Chondrocyte (in vitro differentiated cells): Measurements from ENCODE around the gene CFAP119. TPM values are rescaled to one million over a fixed set of nuclear protein-coding genes. Genes with fewer than 3 reads are reported as not detected.
A peak's percentile ranks its signal among the peaks of the same experiment; 100 is the strongest.

Experiments used
- DNase-seq: peaks from one replicate; pipeline ENCODE4 v3.0.0; 2021; ENCODE audit warnings: mixed read lengths, low spot score
- H3K27ac Mint-ChIP-seq: one replicate; pipeline ENCODE4 v1.8.0; 2021; ENCODE audit warnings: mild to moderate bottlenecking, moderate library complexity, mixed read lengths; ENCODE audit not compliant: unreplicated experiment
- H3K27me3 Mint-ChIP-seq: 2 replicates; pipeline ENCODE4 v1.8.0; 2021; ENCODE audit warnings: low read depth, mixed read lengths
- H3K36me3 Mint-ChIP-seq: 2 replicates; pipeline ENCODE4 v1.8.0; 2021; ENCODE audit warnings: low read depth, mixed read lengths
- H3K4me1 Mint-ChIP-seq: 2 replicates; pipeline ENCODE4 v1.8.0; 2021; ENCODE audit warnings: low read depth, mild to moderate bottlenecking, mixed read lengths
- H3K4me3 Mint-ChIP-seq: one replicate; pipeline ENCODE4 v1.8.0; 2021; ENCODE audit warnings: mild to moderate bottlenecking, moderate library complexity, mixed read lengths; ENCODE audit not compliant: unreplicated experiment
- H3K9me3 Mint-ChIP-seq: 2 replicates; pipeline ENCODE4 v1.8.0; 2021; ENCODE audit warnings: low read depth, mixed read lengths
- CTCF ChIP-seq: fragments of 200-600 bp; sonication (generic); IDR thresholded peaks from 2 replicates; pipeline ENCODE4 v1.5.0; 2021; ENCODE audit warnings: antibody characterized with exemption, mild to moderate bottlenecking, moderate library complexity
- total RNA-seq: library from RNA; stranded (reverse); gene quantifications from 3 replicates; pipeline ENCODE4 v1.2.1, GENCODE V29; 2021

Gene CFAP119
- total RNA-seq, 1 donor from 2014 or later: 6.3 TPM

GRCh38 chr16:30773826-30774225 lies 12.0 kb upstream of the CFAP119 start:
- Mint-ChIP-seq H3K4me3 (no peak overlapping the region), H3K9me3 (no peaks in the 10 kb centered on the region), H3K36me3 (peaks cover 20% of the 10 kb centered on the region), H3K4me1 (peaks cover 35% of the 10 kb centered on the region), H3K27me3 (no peaks in the 10 kb centered on the region), H3K27ac (no peak overlapping the region)
- no peak for TF ChIP-seq CTCF
- no peak for DNase-seq

GRCh38 chr16:30771726-30772125 lies 9.9 kb upstream of the CFAP119 start:
- H3K27me3 Mint-ChIP-seq: no peaks in the 10 kb centered on the region
- TF ChIP-seq CTCF: no peak
- H3K27ac Mint-ChIP-seq: peak overlapping the region; percentile 36
- DNase-seq: no peak
- H3K9me3 Mint-ChIP-seq: no peaks in the 10 kb centered on the region
- H3K4me3 Mint-ChIP-seq: no peak overlapping the region
- H3K36me3 Mint-ChIP-seq: peaks cover 31% of the 10 kb centered on the region
- H3K4me1 Mint-ChIP-seq: peaks cover 20% of the 10 kb centered on the region

GRCh38 chr16:30769379-30770089 lies 7.7 kb upstream of the CFAP119 start:
- H3K4me1 Mint-ChIP-seq: peaks cover 4% of the 10 kb centered on the region
- no peaks in the 10 kb centered on the region for H3K9me3 Mint-ChIP-seq
- H3K4me3 Mint-ChIP-seq: no peak overlapping the region
- TF ChIP-seq CTCF: no peak
- H3K36me3 Mint-ChIP-seq: peaks cover 38% of the 10 kb centered on the region
- no peak overlapping the region for H3K27ac Mint-ChIP-seq
- DNase-seq: peak; percentile 76
- no peaks in the 10 kb centered on the region for H3K27me3 Mint-ChIP-seq

- no peaks in the 10 kb centered on the region for H3K27me3 Mint-ChIP-seq
- H3K36me3 Mint-ChIP-seq: peaks cover 38% of the 10 kb centered on the region
- TF ChIP-seq CTCF: no peak
- peaks cover 4% of the 10 kb centered on the region for H3K4me1 Mint-ChIP-seq
- H3K27ac Mint-ChIP-seq: no peak overlapping the region
- no peak overlapping the region for H3K4me3 Mint-ChIP-seq
- peak; percentile 81 for DNase-seq
- H3K9me3 Mint-ChIP-seq: no peaks in the 10 kb centered on the region
Observed at GRCh38 chr16:30768583-30769181, 6.8 kb upstream of the CFAP119 start.

- Mint-ChIP-seq H3K4me1 (peaks cover 12% of the 10 kb centered on the region), H3K27me3 (no peaks in the 10 kb centered on the region)
- no peak for TF ChIP-seq CTCF
Observed at GRCh38 chr16:30767767-30768465, 6.1 kb upstream of the CFAP119 start.

More at GRCh38 chr16:30767767-30768465, 6.1 kb upstream of the CFAP119 start:
- no peak overlapping the region for H3K27ac Mint-ChIP-seq
- no peak overlapping the region for H3K4me3 Mint-ChIP-seq
- no peaks in the 10 kb centered on the region for H3K9me3 Mint-ChIP-seq
- peaks cover 35% of the 10 kb centered on the region for H3K36me3 Mint-ChIP-seq
- peak; percentile 85 for DNase-seq
